A549 (cell line): ENCODE data around the gene DARS1.

Experiments
- CEBPB ChIP-seq, 2 experiments: fragments of >200 bp in 1 of 2; sonication (Bioruptor Twin) in 1 of 2; formaldehyde crosslinking in 1 of 2; IDR thresholded peaks; 2 replicates each; pipeline ENCODE4 v1.6.1; 2012 to 2016
- CTCF ChIP-seq: fragments of >200 bp; sonication (Bioruptor Twin); formaldehyde crosslinking; IDR thresholded peaks from 3 replicates; pipeline ENCODE4 v1.5.1; 2016
- EP300 ChIP-seq, 2 experiments: fragments of >200 bp; sonication (Bioruptor Twin); formaldehyde crosslinking; IDR thresholded peaks; 2 replicates in 1 of 2; 3 replicates in 1 of 2; pipeline ENCODE4 v1.6.1; 2016 to 2017
- ESRRA ChIP-seq: fragments of 150-350 bp; IDR thresholded peaks from 2 replicates; pipeline ENCODE4 v1.6.1; 2014; ENCODE audit warnings: mild to moderate bottlenecking, low read length, borderline replicate concordance
- KDM1A ChIP-seq: fragments of 200-600 bp; sonication (generic); IDR thresholded peaks from 2 replicates; pipeline ENCODE4 v1.6.1; 2016; ENCODE audit warnings: low read depth, mild to moderate bottlenecking
- MAFK ChIP-seq: fragments of 450-650 bp; IDR thresholded peaks from 2 replicates; pipeline ENCODE4 v1.6.1; 2014; ENCODE audit not compliant: partially characterized antibody
- MAX ChIP-seq: IDR thresholded peaks from 2 replicates; pipeline ENCODE4 v1.6.1; 2012
- PHF8 ChIP-seq: fragments of 200-600 bp; sonication (generic); IDR thresholded peaks from 2 replicates; pipeline ENCODE4 v1.6.1; 2016; ENCODE audit warnings: low read depth, mild to moderate bottlenecking, antibody characterized with exemption, moderate library complexity, borderline replicate concordance
- RFX5 ChIP-seq: fragments of 450-650 bp; IDR thresholded peaks from 2 replicates; pipeline ENCODE4 v1.7.1; 2014; ENCODE audit warnings: antibody characterized with exemption, mild to moderate bottlenecking, moderate library complexity
- TF ChIP-seq, protein P1 (sequence below): fragments of 450-650 bp; IDR thresholded peaks from 2 replicates; pipeline ENCODE4 v1.6.1; 2014; ENCODE audit warnings: antibody characterized with exemption

GRCh38 chr2:136000502-136000901 lies 15.1 kb upstream of the DARS1 start:
- TF ChIP-seq KDM1A, result no peak
- TF ChIP-seq ESRRA, result no peak
- TF ChIP-seq CEBPB (IDR thresholded peaks at IDR 0.05), result no peak
- no peak for TF ChIP-seq EP300 (IDR thresholded peaks at IDR 0.05)
- TF ChIP-seq CTCF, result no peak
- TF ChIP-seq, protein P1, sequence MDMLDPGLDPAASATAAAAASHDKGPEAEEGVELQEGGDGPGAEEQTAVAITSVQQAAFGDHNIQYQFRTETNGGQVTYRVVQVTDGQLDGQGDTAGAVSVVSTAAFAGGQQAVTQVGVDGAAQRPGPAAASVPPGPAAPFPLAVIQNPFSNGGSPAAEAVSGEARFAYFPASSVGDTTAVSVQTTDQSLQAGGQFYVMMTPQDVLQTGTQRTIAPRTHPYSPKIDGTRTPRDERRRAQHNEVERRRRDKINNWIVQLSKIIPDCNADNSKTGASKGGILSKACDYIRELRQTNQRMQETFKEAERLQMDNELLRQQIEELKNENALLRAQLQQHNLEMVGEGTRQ, result no peak
- no peak for TF ChIP-seq RFX5
- TF ChIP-seq PHF8, result no peak
- no peak for TF ChIP-seq MAX
- no peak for TF ChIP-seq MAFK
